H9 (cell line): ENCODE results near the gene ZBTB20. TPM values are rescaled to one million over a fixed set of nuclear protein-coding genes. Genes with fewer than 3 reads are reported as not detected.

Experiments
- DNase-seq: peaks from one replicate; pipeline ENCODE4 v3.0.0-alpha.2; 2017
- H2AFZ ChIP-seq: one replicate; pipeline ENCODE4 v1.6.1; 2013; ENCODE audit warnings: mild to moderate bottlenecking, low read length, control low read depth, moderate library complexity
- H2AK5ac ChIP-seq: 2 replicates; pipeline ENCODE4 v1.6.1; 2013; ENCODE audit warnings: low read length, control low read depth, mixed read lengths; ENCODE audit not compliant: insufficient read length
- H2BK120ac ChIP-seq: one replicate; pipeline ENCODE4 v1.6.1; 2013; ENCODE audit warnings: low read depth, mild to moderate bottlenecking, low read length, control low read depth, inconsistent platforms; ENCODE audit not compliant: poor library complexity, severe bottlenecking
- H2BK12ac ChIP-seq: 2 replicates; pipeline ENCODE4 v1.6.1; 2013; ENCODE audit warnings: low read length, control low read depth, mixed read lengths, low read depth; ENCODE audit not compliant: insufficient read length
- H2BK15ac ChIP-seq: 2 replicates; pipeline ENCODE4 v1.6.1; 2013; ENCODE audit warnings: low read depth, low read length, control low read depth
- H2BK20ac ChIP-seq: one replicate; pipeline ENCODE4 v1.6.1; 2013; ENCODE audit warnings: low read depth, mild to moderate bottlenecking, low read length, control low read depth, inconsistent platforms; ENCODE audit not compliant: poor library complexity, severe bottlenecking
- H2BK5ac ChIP-seq: 2 replicates; pipeline ENCODE4 v1.6.1; 2013; ENCODE audit warnings: low read length, control low read depth, mixed read lengths; ENCODE audit not compliant: insufficient read length
- H3K14ac ChIP-seq: 2 replicates; pipeline ENCODE4 v1.6.1; 2013; ENCODE audit warnings: low read length, control low read depth; ENCODE audit not compliant: insufficient read depth
- H3K18ac ChIP-seq: 2 replicates; pipeline ENCODE4 v1.6.1; 2013; ENCODE audit warnings: low read depth, mild to moderate bottlenecking, mixed read lengths, low read length, control low read depth; ENCODE audit not compliant: insufficient read length
- H3K23ac ChIP-seq: 2 replicates; pipeline ENCODE4 v1.6.1; 2013; ENCODE audit warnings: low read length, control low read depth, mixed read lengths, low read depth; ENCODE audit not compliant: insufficient read length
- H3K23me2 ChIP-seq: 2 replicates; pipeline ENCODE4 v1.6.1; 2013; ENCODE audit warnings: low read depth, mild to moderate bottlenecking, mixed read lengths, low read length, control low read depth; ENCODE audit not compliant: insufficient read length, poor library complexity, severe bottlenecking
- H3K27ac ChIP-seq: 2 replicates; pipeline ENCODE4 v1.5.1; 2013; ENCODE audit warnings: low read length, control low read depth, mixed read lengths, low read depth; ENCODE audit not compliant: insufficient read length
- H3K27me3 ChIP-seq: 2 replicates; pipeline ENCODE4 v1.6.1; 2013; ENCODE audit warnings: low read length, control low read depth, inconsistent platforms; ENCODE audit not compliant: insufficient read depth
- H3K4ac ChIP-seq: 2 replicates; pipeline ENCODE4 v1.6.1; 2013; ENCODE audit warnings: low read depth, mild to moderate bottlenecking, control low read depth, inconsistent platforms, low read length, moderate library complexity
- H3K4me1 ChIP-seq: 2 replicates; pipeline ENCODE4 v1.6.1; 2013; ENCODE audit warnings: low read length, control low read depth, inconsistent platforms; ENCODE audit not compliant: insufficient read depth
- H3K4me2 ChIP-seq: 2 replicates; pipeline ENCODE4 v1.6.1; 2013; ENCODE audit warnings: low read length, control low read depth, mixed read lengths; ENCODE audit not compliant: insufficient read length, insufficient read depth
- H3K56ac ChIP-seq: 2 replicates; pipeline ENCODE4 v1.6.1; 2013; ENCODE audit warnings: low read depth, mild to moderate bottlenecking, mixed read lengths, low read length, control low read depth; ENCODE audit not compliant: insufficient read length
- H3K79me1 ChIP-seq: 2 replicates; pipeline ENCODE4 v1.6.1; 2013; ENCODE audit warnings: low read depth, mild to moderate bottlenecking, moderate library complexity, low read length, control low read depth, inconsistent platforms; ENCODE audit not compliant: insufficient read depth, poor library complexity, severe bottlenecking
- H3K79me2 ChIP-seq: 2 replicates; pipeline ENCODE4 v1.6.1; 2013; ENCODE audit warnings: low read length, control low read depth, inconsistent platforms; ENCODE audit not compliant: insufficient read depth
- H3K9ac ChIP-seq: 2 replicates; pipeline ENCODE4 v1.6.1; 2013; ENCODE audit warnings: low read length, control low read depth, mixed read lengths; ENCODE audit not compliant: insufficient read length; ENCODE audit errors: extremely low read depth
- H3K9me3 ChIP-seq: one replicate; pipeline ENCODE4 v1.6.1; 2013; ENCODE audit warnings: low read depth, low read length, inconsistent platforms; ENCODE audit not compliant: control insufficient read depth
- H3T11ph ChIP-seq: one replicate; pipeline ENCODE4 v1.6.1; 2013; ENCODE audit warnings: mild to moderate bottlenecking, low read length, control low read depth, inconsistent platforms
- H4K20me1 ChIP-seq: one replicate; pipeline ENCODE4 v1.6.1; 2013; ENCODE audit not compliant: control insufficient read depth, insufficient read length, insufficient read depth
- H4K5ac ChIP-seq: 2 replicates; pipeline ENCODE4 v1.6.1; 2013; ENCODE audit warnings: low read depth, mild to moderate bottlenecking, mixed read lengths, low read length, control low read depth; ENCODE audit not compliant: insufficient read length
- H4K8ac ChIP-seq: replicated peaks from 2 replicates; pipeline ENCODE4 v1.6.1; 2013; ENCODE audit warnings: low read length, control low read depth, mixed read lengths, low read depth; ENCODE audit not compliant: insufficient read length
- H4K91ac ChIP-seq: 2 replicates; pipeline ENCODE4 v1.6.1; 2013; ENCODE audit warnings: low read depth, mild to moderate bottlenecking, moderate library complexity, mixed read lengths, low read length, control low read depth; ENCODE audit not compliant: insufficient read length
- H3K27ac Mint-ChIP-seq, 3 experiments: 2 replicates in 2 of 3; 3 replicates in 1 of 3; pipeline ENCODE4 v1.8.0; 2020 to 2021; ENCODE audit warnings: mixed read lengths in 3 of 3, mild to moderate bottlenecking in 1 of 3, moderate library complexity in 1 of 3
- H3K27me3 Mint-ChIP-seq: 2 replicates; pipeline ENCODE4 v1.8.0; 2021; ENCODE audit warnings: low read depth, mild to moderate bottlenecking, moderate library complexity, mixed read lengths
- H3K36me3 Mint-ChIP-seq, 3 experiments: 2 replicates in 2 of 3; 3 replicates in 1 of 3; pipeline ENCODE4 v1.8.0; 2020 to 2021; ENCODE audit warnings: low read depth in 3 of 3, mixed read lengths in 3 of 3; ENCODE audit not compliant: insufficient read depth in 1 of 3
- H3K4me1 Mint-ChIP-seq, 2 experiments: 2 replicates each; pipeline ENCODE4 v1.8.0; 2020; ENCODE audit warnings: mixed read lengths in 2 of 2
- H3K4me3 Mint-ChIP-seq, 2 experiments: 2 replicates in 1 of 2; 3 replicates in 1 of 2; pipeline ENCODE4 v1.8.0; 2020 to 2021; ENCODE audit warnings: mild to moderate bottlenecking in 2 of 2, mixed read lengths in 2 of 2, moderate library complexity in 1 of 2
- H3K9me3 Mint-ChIP-seq, 2 experiments: 2 replicates in 1 of 2; 3 replicates in 1 of 2; pipeline ENCODE4 v1.8.0; 2020; ENCODE audit warnings: mild to moderate bottlenecking in 2 of 2, mixed read lengths in 2 of 2, moderate library complexity in 1 of 2
- WGBS: extraction: QIAGEN DNeasy Blood & Tissue Kit; methylation state at CpG from one replicate; pipeline ENCODE4 v1.1.7; 2013; ENCODE audit warnings: missing lambda C conversion rate, low lambda C conversion rate, mixed read lengths; ENCODE audit not compliant: insufficient read length; ENCODE audit errors: extremely low coverage; 5-methylcytosine and 5-hydroxymethylcytosine counted together
- total RNA-seq: library from RNA; stranded (reverse); gene quantifications from 2 replicates; pipeline ENCODE4 v1.2.1, GENCODE V29; 2021
- TF ChIP-seq, protein P1 (sequence below): fragments of 200-600 bp; sonication (generic); conservative IDR thresholded peaks from 3 replicates; pipeline ENCODE4 v1.8.0; 2021; ENCODE audit warnings: antibody characterized with exemption, mild to moderate bottlenecking

ZBTB20 gene
- total RNA-seq, 1 experiment from 2014 or later: 0.70 TPM

DNA sequence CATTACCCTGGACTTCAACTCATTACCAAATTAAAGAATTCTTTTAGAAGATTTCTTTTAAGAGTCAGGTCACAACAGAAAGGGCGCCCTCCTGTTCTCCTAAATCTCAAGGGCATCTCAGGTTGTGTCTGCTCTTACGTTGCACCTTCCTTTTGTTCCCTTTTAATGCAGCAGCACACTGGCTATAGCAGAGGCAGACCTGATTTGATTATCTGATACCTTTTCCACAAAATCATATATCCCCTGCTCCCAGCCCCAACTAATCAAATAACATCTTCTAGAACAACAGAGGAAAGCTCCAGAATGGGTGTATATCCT lies 813.2 kb downstream of the ZBTB20 start:
- no peak overlapping the region for H4K8ac ChIP-seq
- H3K79me1 ChIP-seq: no peaks in the 10 kb centered on the region
- H3K4me3 Mint-ChIP-seq: no peak overlapping the region
- H3K23me2 ChIP-seq: peaks cover 2% of the 10 kb centered on the region
- no peak overlapping the region for H3K56ac ChIP-seq
- H3K4me1 ChIP-seq: no peaks in the 10 kb centered on the region; the same call in 1 of the 2 replicates
- H2AFZ ChIP-seq: no peak overlapping the region
- H3K79me2 ChIP-seq: no peaks in the 10 kb centered on the region
- H3K14ac ChIP-seq: no peak overlapping the region
- TF ChIP-seq, protein P1, sequence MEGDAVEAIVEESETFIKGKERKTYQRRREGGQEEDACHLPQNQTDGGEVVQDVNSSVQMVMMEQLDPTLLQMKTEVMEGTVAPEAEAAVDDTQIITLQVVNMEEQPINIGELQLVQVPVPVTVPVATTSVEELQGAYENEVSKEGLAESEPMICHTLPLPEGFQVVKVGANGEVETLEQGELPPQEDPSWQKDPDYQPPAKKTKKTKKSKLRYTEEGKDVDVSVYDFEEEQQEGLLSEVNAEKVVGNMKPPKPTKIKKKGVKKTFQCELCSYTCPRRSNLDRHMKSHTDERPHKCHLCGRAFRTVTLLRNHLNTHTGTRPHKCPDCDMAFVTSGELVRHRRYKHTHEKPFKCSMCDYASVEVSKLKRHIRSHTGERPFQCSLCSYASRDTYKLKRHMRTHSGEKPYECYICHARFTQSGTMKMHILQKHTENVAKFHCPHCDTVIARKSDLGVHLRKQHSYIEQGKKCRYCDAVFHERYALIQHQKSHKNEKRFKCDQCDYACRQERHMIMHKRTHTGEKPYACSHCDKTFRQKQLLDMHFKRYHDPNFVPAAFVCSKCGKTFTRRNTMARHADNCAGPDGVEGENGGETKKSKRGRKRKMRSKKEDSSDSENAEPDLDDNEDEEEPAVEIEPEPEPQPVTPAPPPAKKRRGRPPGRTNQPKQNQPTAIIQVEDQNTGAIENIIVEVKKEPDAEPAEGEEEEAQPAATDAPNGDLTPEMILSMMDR: no peak
- H4K5ac ChIP-seq: no peak overlapping the region
- no peak overlapping the region for H3T11ph ChIP-seq
- H3K23ac ChIP-seq: no peak overlapping the region
- no peak overlapping the region for H3K4ac ChIP-seq
- no peak overlapping the region for H2BK15ac ChIP-seq
- no peak overlapping the region for H3K18ac ChIP-seq
- no peak overlapping the region for H3K27ac ChIP-seq
- H3K9me3 ChIP-seq: no peaks in the 10 kb centered on the region
- peaks cover 0 to 4% of the 10 kb centered on the region in 2 experiments; a peak in 1 of 5 replicates for H3K9me3 Mint-ChIP-seq
- DNase-seq: no peak
- WGBS: no CpG with 5 or more reads among the region's 2 CpGs
- H4K20me1 ChIP-seq: no peaks in the 10 kb centered on the region
- H2BK12ac ChIP-seq: no peak overlapping the region
- no peak overlapping the region for H3K9ac ChIP-seq
- H3K27me3 ChIP-seq: no peaks in the 10 kb centered on the region
- H3K27ac Mint-ChIP-seq: peak overlapping the region in 2 of 3 experiments; percentile 51 to 98; a peak in 3 of 7 replicates
- H2BK120ac ChIP-seq: no peak overlapping the region
- H2BK5ac ChIP-seq: no peak overlapping the region
- no peak overlapping the region for H4K91ac ChIP-seq
- H2BK20ac ChIP-seq: no peak overlapping the region
- no peak overlapping the region for H2AK5ac ChIP-seq
- peaks cover 52 to 60% of the 10 kb centered on the region in 2 experiments for H3K4me1 Mint-ChIP-seq
- H3K27me3 Mint-ChIP-seq: no peaks in the 10 kb centered on the region
- H3K36me3 Mint-ChIP-seq: peaks cover 0 to 12% (median 2%) of the 10 kb centered on the region in 3 experiments; a peak in 2 of 7 replicates
- H3K4me2 ChIP-seq: no peak overlapping the region
